Tibial nerve (tissue), 4 donors: ENCODE results near the gene ALDH1L1. TPM values are rescaled to one million over a fixed set of nuclear protein-coding genes. Genes with fewer than 3 reads are reported as not detected.

Experiments
- DNase-seq, 2 donors: peaks; one replicate each; pipeline ENCODE4 v3.0.0-alpha.2; 2019; ENCODE audit warnings: low spot score in 2 of 2
- H3K27ac ChIP-seq, 4 donors: fragments of 200-600 bp; sonication (generic) in 3 of 4; one replicate each; pipeline ENCODE4 v1.5.1; 2017 to 2019; ENCODE audit warnings: mild to moderate bottlenecking in 1 of 4
- H3K27me3 ChIP-seq, 2 donors: fragments of 200-600 bp; sonication (generic) in 1 of 2; one replicate each; pipeline versions ENCODE4 v1.5.1 to v1.6.0; 2017 to 2019
- H3K36me3 ChIP-seq, 3 donors: fragments of 200-600 bp; sonication (generic); one replicate each; pipeline ENCODE4 v1.5.1; 2018 to 2019
- H3K4me1 ChIP-seq, 4 donors: fragments of 200-600 bp; sonication (generic) in 3 of 4; one replicate each; pipeline ENCODE4 v1.5.1; 2017 to 2019
- H3K4me3 ChIP-seq, 4 donors: fragments of 200-600 bp; sonication (generic) in 3 of 4; one replicate each; pipeline ENCODE4 v1.5.1; 2017 to 2019; ENCODE audit warnings: mild to moderate bottlenecking in 1 of 4, moderate library complexity in 1 of 4
- H3K9me3 ChIP-seq, 4 donors: fragments of 200-600 bp; sonication (generic) in 3 of 4; one replicate each; pipeline ENCODE4 v1.5.1; 2017 to 2019
- CTCF ChIP-seq, 5 experiments: fragments of 200-600 bp in 3 of 5; fragments of 450-650 bp in 2 of 5; sonication (generic) in 3 of 5; IDR thresholded peaks; one replicate each; pipeline ENCODE4 v1.5.1; 2016 to 2019; ENCODE audit warnings: antibody characterized with exemption in 5 of 5, mild to moderate bottlenecking in 3 of 5, moderate library complexity in 2 of 5
- EP300 ChIP-seq, 2 donors: sonication (generic); formaldehyde crosslinking; IDR thresholded peaks; one replicate each; pipeline ENCODE4 v1.6.1; 2017; ENCODE audit warnings: antibody characterized with exemption in 2 of 2, mild to moderate bottlenecking in 1 of 2
- POLR2A ChIP-seq, 2 donors: fragments of 450-650 bp; IDR thresholded peaks; one replicate each; pipeline ENCODE4 v1.6.1; 2017; ENCODE audit warnings: antibody characterized with exemption in 2 of 2, mild to moderate bottlenecking in 2 of 2, moderate library complexity in 2 of 2
- WGBS, 2 donors: methylation state at CpG; one replicate each; pipeline ENCODE4 v1.1.5; 2018; 5-methylcytosine and 5-hydroxymethylcytosine counted together
- total RNA-seq, 4 donors: library from RNA; depleted of rRNA; stranded (reverse); fragments of >200 nt; gene quantifications; one replicate each; pipeline ENCODE4 v1.1.0, GENCODE V29; 2016

ALDH1L1 gene
- total RNA-seq, 4 donors from 2014 or later: 34.5 to 87.3 (median 50.8) TPM

- Histone ChIP-seq H3K4me3 (no peak overlapping the region), H3K27ac (no peak overlapping the region), H3K36me3 (no peaks in the 10 kb centered on the region), H3K9me3 (no peaks in the 10 kb centered on the region), H3K27me3 (no peaks in the 10 kb centered on the region), H3K4me1 (peaks cover 0 to 5% (median 0%) of the 10 kb centered on the region in 4 donors)
- no peak for TF ChIP-seq CTCF (IDR thresholded peaks at IDR 0.05)
- TF ChIP-seq POLR2A (IDR thresholded peaks at IDR 0.05): no peak
- TF ChIP-seq EP300 (IDR thresholded peaks at IDR 0.05): no peak
- WGBS, 2 donors: 69 to 79% methylated on average over 4 of the region's 4 CpGs
- DNase-seq: no peak
Observed at GRCh38 chr3:126197343-126197742, 17.0 kb upstream of the ALDH1L1 start.

- H3K4me3 ChIP-seq: no peak overlapping the region
- 79 to 90% methylated on average over 1 of the region's 1 CpG for WGBS, 2 donors
- H3K27ac ChIP-seq: no peak overlapping the region
- no peaks in the 10 kb centered on the region for H3K27me3 ChIP-seq
- no peak for DNase-seq
- no peaks in the 10 kb centered on the region for H3K36me3 ChIP-seq
- no peaks in the 10 kb centered on the region for H3K9me3 ChIP-seq
- H3K4me1 ChIP-seq: peaks cover 0 to 5% (median 0%) of the 10 kb centered on the region in 4 donors
- TF ChIP-seq CTCF (IDR thresholded peaks at IDR 0.05) (no peak), EP300 (IDR thresholded peaks at IDR 0.05) (no peak), POLR2A (IDR thresholded peaks at IDR 0.05) (no peak)
Observed at GRCh38 chr3:126194713-126195305, 14.4 kb upstream of the ALDH1L1 start.

- Histone ChIP-seq H3K9me3 (no peaks in the 10 kb centered on the region), H3K4me1 (no peaks in the 10 kb centered on the region), H3K4me3 (no peak overlapping the region), H3K27me3 (no peaks in the 10 kb centered on the region), H3K27ac (no peak overlapping the region), H3K36me3 (no peaks in the 10 kb centered on the region)
- TF ChIP-seq CTCF (IDR thresholded peaks at IDR 0.05) (no peak), POLR2A (IDR thresholded peaks at IDR 0.05) (no peak), EP300 (IDR thresholded peaks at IDR 0.05) (no peak)
- 68 to 72% methylated on average over 4 of the region's 4 CpGs for WGBS, 2 donors
- no peak for DNase-seq
Observed at GRCh38 chr3:126191246-126191645, 10.9 kb upstream of the ALDH1L1 start.

GRCh38 chr3:126187920-126188319, 7.5 kb upstream of the ALDH1L1 start:
- 73 to 81% methylated on average over 4 of the region's 4 CpGs for WGBS, 2 donors
- no peaks in the 10 kb centered on the region for H3K9me3 ChIP-seq
- no peak for TF ChIP-seq CTCF (IDR thresholded peaks at IDR 0.05)
- no peak for TF ChIP-seq POLR2A (IDR thresholded peaks at IDR 0.05)
- no peak for TF ChIP-seq EP300 (IDR thresholded peaks at IDR 0.05)
- H3K4me1 ChIP-seq: peaks cover 0 to 14% (median 0%) of the 10 kb centered on the region in 4 donors
- no peaks in the 10 kb centered on the region for H3K27me3 ChIP-seq
- H3K27ac ChIP-seq: no peak overlapping the region
- no peak for DNase-seq
- no peak overlapping the region for H3K4me3 ChIP-seq
- H3K36me3 ChIP-seq: no peaks in the 10 kb centered on the region

- DNase-seq: no peak
- H3K27ac ChIP-seq: no peak overlapping the region
- TF ChIP-seq EP300 (IDR thresholded peaks at IDR 0.05) (no peak), POLR2A (IDR thresholded peaks at IDR 0.05) (no peak), CTCF (IDR thresholded peaks at IDR 0.05) (no peak)
- H3K9me3 ChIP-seq: no peaks in the 10 kb centered on the region
- no peak overlapping the region for H3K4me3 ChIP-seq
- WGBS, 2 donors: 85 to 86% methylated on average over 9 of the region's 9 CpGs
- H3K27me3 ChIP-seq: peaks cover 0 to 8% of the 10 kb centered on the region in 2 donors
- H3K4me1 ChIP-seq: peaks cover 0 to 14% (median 0%) of the 10 kb centered on the region in 4 donors
- H3K36me3 ChIP-seq: no peaks in the 10 kb centered on the region
Observed at GRCh38 chr3:126186749-126187148, 6.4 kb upstream of the ALDH1L1 start.
